ENCODE results near the gene AMPD2.

DNA sequence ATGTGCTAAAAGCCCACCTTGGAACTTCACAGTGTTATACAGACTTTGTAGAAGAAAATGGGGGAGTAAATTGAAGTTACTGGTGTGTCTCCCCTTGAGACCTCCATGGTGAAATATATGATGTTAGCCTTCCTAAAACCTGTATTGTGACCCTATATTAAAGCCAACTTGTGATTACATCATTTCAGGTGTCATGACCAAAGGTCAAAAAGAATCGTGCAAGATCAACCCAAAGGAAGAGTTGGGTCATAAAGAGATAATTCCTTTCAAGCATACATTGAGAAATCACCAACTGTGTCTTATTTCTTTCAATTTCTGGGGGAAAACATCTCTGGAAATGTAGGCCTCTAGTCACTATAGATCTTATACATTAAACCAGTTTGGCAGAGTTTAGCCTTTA, 34.9 kb upstream of the AMPD2 start:
- TF ChIP-seq, protein P1, sequence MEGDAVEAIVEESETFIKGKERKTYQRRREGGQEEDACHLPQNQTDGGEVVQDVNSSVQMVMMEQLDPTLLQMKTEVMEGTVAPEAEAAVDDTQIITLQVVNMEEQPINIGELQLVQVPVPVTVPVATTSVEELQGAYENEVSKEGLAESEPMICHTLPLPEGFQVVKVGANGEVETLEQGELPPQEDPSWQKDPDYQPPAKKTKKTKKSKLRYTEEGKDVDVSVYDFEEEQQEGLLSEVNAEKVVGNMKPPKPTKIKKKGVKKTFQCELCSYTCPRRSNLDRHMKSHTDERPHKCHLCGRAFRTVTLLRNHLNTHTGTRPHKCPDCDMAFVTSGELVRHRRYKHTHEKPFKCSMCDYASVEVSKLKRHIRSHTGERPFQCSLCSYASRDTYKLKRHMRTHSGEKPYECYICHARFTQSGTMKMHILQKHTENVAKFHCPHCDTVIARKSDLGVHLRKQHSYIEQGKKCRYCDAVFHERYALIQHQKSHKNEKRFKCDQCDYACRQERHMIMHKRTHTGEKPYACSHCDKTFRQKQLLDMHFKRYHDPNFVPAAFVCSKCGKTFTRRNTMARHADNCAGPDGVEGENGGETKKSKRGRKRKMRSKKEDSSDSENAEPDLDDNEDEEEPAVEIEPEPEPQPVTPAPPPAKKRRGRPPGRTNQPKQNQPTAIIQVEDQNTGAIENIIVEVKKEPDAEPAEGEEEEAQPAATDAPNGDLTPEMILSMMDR (IDR thresholded peaks at IDR 0.05): no peak
- TF ChIP-seq ATF3 (CRISPR knock-in tag; conservative IDR thresholded peaks at IDR 0.05): no peak
